Epithelial cell of umbilical artery (primary cell): ENCODE data around the gene NCAN. TPM values are rescaled to one million over a fixed set of nuclear protein-coding genes. Genes with fewer than 3 reads are reported as not detected.

ENCODE experiments used
- total RNA-seq: library from RNA; depleted of rRNA; stranded (reverse); fragments of >200 nt; gene quantifications from 2 replicates; pipeline ENCODE4 v1.2.3, GENCODE V29; 2014

The NCAN gene
- total RNA-seq: under 0.01 TPM in 1 of 2 replicates, not detected in the other

DNA sequence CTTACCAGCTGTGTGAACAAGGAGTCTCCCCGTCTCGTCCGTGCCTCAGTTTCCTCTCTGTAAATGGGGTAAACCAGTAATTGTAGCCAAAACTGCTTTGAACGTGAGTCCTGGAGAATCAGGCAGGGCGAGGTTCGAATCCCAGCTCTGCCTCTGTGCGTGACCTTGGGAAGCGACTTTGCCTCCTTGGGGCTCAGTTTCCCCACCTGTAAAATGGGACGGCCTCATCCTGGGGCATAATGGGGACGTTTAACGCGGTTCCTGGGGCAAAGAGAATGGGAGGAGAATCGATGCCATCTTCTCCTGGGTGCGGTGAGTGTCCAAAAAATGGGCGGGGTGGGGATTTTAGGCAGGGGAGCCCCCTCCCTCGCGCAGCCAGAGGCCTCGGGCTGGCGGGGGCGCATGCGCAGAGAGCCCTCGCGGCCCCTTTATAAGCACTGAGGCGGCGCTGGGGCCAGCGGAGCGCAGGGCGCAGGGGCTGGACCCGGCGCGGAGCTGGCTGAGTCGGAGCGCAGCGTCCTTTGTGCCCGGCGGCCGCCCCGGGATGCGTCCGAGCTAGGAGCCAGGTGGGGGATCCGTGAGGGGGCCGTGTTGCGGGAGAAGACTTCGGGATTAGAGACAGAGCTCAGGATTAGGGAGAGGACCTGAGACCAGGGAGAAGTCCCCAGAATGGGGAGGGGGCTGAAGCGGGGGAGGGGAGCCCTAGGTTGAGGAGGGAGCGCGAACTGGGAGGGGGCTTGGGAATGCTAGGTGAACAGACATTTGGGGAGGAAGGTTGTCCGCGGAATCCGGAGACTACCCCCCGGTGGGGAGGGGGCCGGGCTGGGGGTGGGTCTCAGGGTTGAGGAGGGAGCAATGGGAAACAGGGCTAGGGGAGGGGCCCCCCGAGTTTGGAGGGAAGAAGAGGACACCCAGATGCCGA lies at the start of gene NCAN:
TSS of gene NCAN (plus strand) at position 460 of the 922 bp plus-strand sequence. CDS start 4,996 bp downstream, outside the sequence.

GRCh38 chr19:19170053-19170872 lies 41.5 kb upstream of the NCAN start, which contains the start of gene MEF2B:
MEF2B (minus strand) TSS chr19:19170263; CDS start chr19:19150735, 19,528 bp downstream.

DNA sequence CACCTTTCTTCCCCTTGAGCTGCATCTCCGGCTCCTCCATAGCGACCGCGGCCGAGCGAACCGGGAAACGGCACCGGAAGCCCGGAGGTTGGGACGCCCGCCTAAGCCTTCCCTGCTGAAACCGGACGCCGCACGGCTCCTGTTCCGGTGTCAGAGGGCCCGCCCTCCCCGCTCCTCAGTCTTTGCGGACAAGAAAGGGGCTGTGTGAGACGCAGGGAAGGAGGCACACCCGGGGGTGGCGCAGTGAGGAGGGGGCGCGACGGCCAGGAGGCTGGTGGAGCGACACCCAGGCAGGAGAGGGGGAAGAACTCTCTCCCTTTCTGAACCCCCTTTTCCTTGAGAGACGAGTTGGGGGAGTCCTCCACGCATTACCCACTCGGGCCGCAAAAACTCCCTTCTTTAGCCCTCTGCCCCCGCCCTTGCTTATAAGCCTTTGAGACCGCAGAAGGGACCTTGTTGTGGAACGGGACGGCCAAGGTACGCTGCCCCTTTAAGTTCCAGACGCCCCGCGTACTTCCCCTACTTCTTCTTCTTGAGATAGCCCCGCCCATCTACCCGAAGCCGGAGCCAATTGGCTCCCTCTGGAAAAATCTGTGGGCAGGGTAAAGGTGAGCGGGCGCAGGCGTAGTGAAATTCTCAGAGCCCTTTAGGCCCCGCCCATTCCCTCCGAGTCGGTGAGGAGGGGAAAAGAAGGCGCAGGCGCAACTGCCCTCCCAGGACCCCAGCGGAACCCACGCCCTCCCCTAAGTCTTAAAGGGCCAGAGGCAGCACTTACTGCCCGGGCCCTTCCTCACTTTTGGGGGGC lies 19.5 kb upstream of the NCAN start, which contains the start of the genes BORCS8 and RFXANK:
TSS of gene BORCS8 (minus strand) at position 75 of the 805 bp plus-strand sequence. CDS start at position 40, 35 bp downstream.
TSS of gene RFXANK (plus strand) at position 181 of the 805 bp plus-strand sequence. CDS start 1,689 bp downstream, outside the sequence.

GRCh38 chr19:19203012-19203856 lies 8.5 kb upstream of the NCAN start, which contains the start of gene NR2C2AP:
NR2C2AP (minus strand) TSS chr19:19203414; CDS start chr19:19203060, 354 bp downstream.

Other genes starting within 250 kb of the NCAN start
- gene SUGP2, start 178.4 kb upstream of the NCAN start, total RNA-seq: 15.3 and 28.9 TPM in 2 replicates
- gene ARMC6, start 178.4 kb upstream of the NCAN start, total RNA-seq: 45.5 and 53.0 TPM in 2 replicates
- gene SLC25A42, start 148.0 kb upstream of the NCAN start, total RNA-seq: 2.3 and 2.9 TPM in 2 replicates
- 26.0 and 28.0 TPM in 2 replicates for gene TMEM161A, start 73.5 kb upstream of the NCAN start, total RNA-seq
- 0.32 TPM in 1 of 2 replicates, not detected in the other for gene MEF2B, start 41.7 kb upstream of the NCAN start, total RNA-seq
- 14.9 and 18.7 TPM in 2 replicates for gene BORCS8, start 19.8 kb upstream of the NCAN start, total RNA-seq
- gene RFXANK, start 19.7 kb upstream of the NCAN start, total RNA-seq: 77.2 and 88.4 TPM in 2 replicates
- gene NR2C2AP, start 8.5 kb upstream of the NCAN start, total RNA-seq: 12.0 and 17.9 TPM in 2 replicates
- gene TM6SF2, start 61.3 kb downstream of the NCAN start, total RNA-seq: under 0.01 TPM in 1 of 2 replicates, not detected in the other
- gene SUGP1, start 108.6 kb downstream of the NCAN start, total RNA-seq: 15.6 and 20.1 TPM in 2 replicates
- gene MAU2, start 108.9 kb downstream of the NCAN start, total RNA-seq: 24.7 and 27.4 TPM in 2 replicates
- 46.8 and 51.0 TPM in 2 replicates for gene GATAD2A, start 193.7 kb downstream of the NCAN start, total RNA-seq